GM23338 (cell line): ENCODE measurements around the gene SMNDC1. TPM values are rescaled to one million over a fixed set of nuclear protein-coding genes. Genes with fewer than 3 reads are reported as not detected.

Experiments used
- ATAC-seq: fragments of 200-7000 bp; cut with Tn5 transposase; 3 replicates; pipeline ENCODE4 v1.9.1; 2020
- DNase-seq: peaks from one replicate; pipeline ENCODE4 v3.0.0-alpha.2; 2015; ENCODE audit warnings: low spot score
- H2AFZ ChIP-seq: fragments of 200-600 bp; sonication (generic); 2 replicates; pipeline ENCODE4 v1.8.0; 2016; ENCODE audit warnings: antibody characterized with exemption, mild to moderate bottlenecking, moderate library complexity
- H3F3A ChIP-seq: fragments of 200-600 bp; sonication (generic); replicated peaks from 2 replicates; pipeline ENCODE4 v1.8.0; 2017; ENCODE audit warnings: antibody characterized with exemption, mixed run types, low read depth
- H3K27ac ChIP-seq: fragments of 200-600 bp; sonication (generic); 2 replicates; pipeline ENCODE4 v1.6.1; 2016; ENCODE audit warnings: low read depth
- H3K27me3 ChIP-seq: fragments of 200-600 bp; sonication (generic); 2 replicates; pipeline ENCODE4 v1.8.0; 2016; ENCODE audit warnings: mild to moderate bottlenecking, mixed run types, moderate library complexity; ENCODE audit not compliant: insufficient read depth
- H3K36me3 ChIP-seq: fragments of 200-600 bp; sonication (generic); 2 replicates; pipeline ENCODE4 v1.8.0; 2016; ENCODE audit warnings: mild to moderate bottlenecking; ENCODE audit not compliant: insufficient read depth
- H3K4me1 ChIP-seq: fragments of 200-600 bp; sonication (generic); 2 replicates; pipeline ENCODE4 v1.8.0; 2016; ENCODE audit warnings: mild to moderate bottlenecking, moderate library complexity; ENCODE audit not compliant: insufficient read depth
- H3K4me2 ChIP-seq: fragments of 200-600 bp; sonication (generic); 2 replicates; pipeline ENCODE4 v1.7.1; 2017; ENCODE audit warnings: mixed run types
- H3K4me3 ChIP-seq: fragments of 200-600 bp; sonication (generic); 2 replicates; pipeline ENCODE4 v1.6.1; 2016; ENCODE audit warnings: mixed run types
- H3K79me2 ChIP-seq: fragments of 200-600 bp; sonication (generic); replicated peaks from 2 replicates; pipeline ENCODE4 v1.8.0; 2017; ENCODE audit warnings: mild to moderate bottlenecking; ENCODE audit not compliant: insufficient read depth
- H3K9me2 ChIP-seq: fragments of 200-600 bp; sonication (generic); 2 replicates; pipeline ENCODE4 v1.8.0; 2017; ENCODE audit not compliant: insufficient read depth
- H4K20me1 ChIP-seq: fragments of 200-600 bp; sonication (generic); replicated peaks from 2 replicates; pipeline ENCODE4 v1.8.0; 2017; ENCODE audit warnings: mild to moderate bottlenecking; ENCODE audit not compliant: insufficient read depth
- H3K27ac Mint-ChIP-seq: 2 replicates; pipeline ENCODE4 v1.8.0; 2020; ENCODE audit warnings: inconsistent platforms, mild to moderate bottlenecking, moderate library complexity, mixed read lengths
- H3K27me3 Mint-ChIP-seq: 3 replicates; pipeline ENCODE4 v1.8.0; 2022; ENCODE audit warnings: low read depth, mild to moderate bottlenecking, moderate library complexity, mixed read lengths, inconsistent platforms; ENCODE audit not compliant: insufficient read depth, poor library complexity
- H3K36me3 Mint-ChIP-seq: 3 replicates; pipeline ENCODE4 v1.8.0; 2021; ENCODE audit warnings: low read depth, mild to moderate bottlenecking, inconsistent platforms, moderate library complexity, mixed read lengths
- H3K4me1 Mint-ChIP-seq: 3 replicates; pipeline ENCODE4 v1.8.0; 2020; ENCODE audit warnings: mild to moderate bottlenecking, inconsistent platforms, mixed read lengths
- H3K4me3 Mint-ChIP-seq: 3 replicates; pipeline ENCODE4 v1.8.0; 2021; ENCODE audit warnings: moderate library complexity, mild to moderate bottlenecking, inconsistent platforms, mixed read lengths
- H3K9me3 Mint-ChIP-seq: 3 replicates; pipeline ENCODE4 v1.8.0; 2020; ENCODE audit warnings: moderate library complexity, mild to moderate bottlenecking, inconsistent platforms, mixed read lengths
- ETS1 ChIP-seq: IDR thresholded peaks from 2 replicates; pipeline ENCODE4 v1.6.1; 2016; ENCODE audit warnings: antibody characterized with exemption
- NANOG ChIP-seq: IDR thresholded peaks from 2 replicates; pipeline ENCODE4 v1.6.1; 2016; ENCODE audit warnings: antibody characterized with exemption, borderline replicate concordance
- POLR2AphosphoS5 ChIP-seq: IDR thresholded peaks from 2 replicates; pipeline ENCODE4 v1.6.1; 2016; ENCODE audit warnings: antibody characterized with exemption, low read depth
- REST ChIP-seq: IDR thresholded peaks from one replicate; pipeline ENCODE4 v1.6.1; 2018; ENCODE audit warnings: antibody characterized with exemption; ENCODE audit not compliant: unreplicated experiment
- STAT1 ChIP-seq: IDR thresholded peaks from one replicate; pipeline ENCODE4 v1.6.1; 2016; ENCODE audit warnings: antibody characterized with exemption; ENCODE audit not compliant: unreplicated experiment
- ZNF331 ChIP-seq: fragments of 250-450 bp; sonication (Bioruptor Pico); IDR thresholded peaks from 2 replicates; pipeline ENCODE4 v1.5.0; 2020; ENCODE audit warnings: low read depth, mild to moderate bottlenecking, moderate library complexity
- ZNF462 ChIP-seq: fragments of 250-450 bp; sonication (Bioruptor Pico); IDR thresholded peaks from 2 replicates; pipeline ENCODE4 v1.5.0; 2020; ENCODE audit warnings: mild to moderate bottlenecking, moderate library complexity
- polyA plus RNA-seq: library from polyadenylated mRNA; unstranded; fragments of >200 nt; fragmentation: Nextera tagmentation; extraction: Ambion mirVana; gene quantifications from 2 replicates; pipeline ENCODE4 v1.2.1, GENCODE V29; 2016
- total RNA-seq: library from RNA; depleted of rRNA; stranded (reverse); fragments of >200 nt; shearing (Covaris generic); gene quantifications from 2 replicates; pipeline ENCODE4 v1.2.3, GENCODE V29; 2014
- TF ChIP-seq, protein P1 (sequence below), 2 experiments: fragments of 200-600 bp in 1 of 2; sonication (generic) in 1 of 2; conservative IDR thresholded peaks; 2 replicates each; pipeline versions ENCODE4 v1.5.1 to v1.6.1; 2016 to 2017; ENCODE audit warnings: antibody characterized with exemption in 2 of 2, low read depth in 2 of 2, mild to moderate bottlenecking in 2 of 2, moderate library complexity in 1 of 2

The SMNDC1 gene
- total and polyA plus RNA-seq, 2 experiments from 2014 or later, result 28.4 to 45.1 TPM

DNA sequence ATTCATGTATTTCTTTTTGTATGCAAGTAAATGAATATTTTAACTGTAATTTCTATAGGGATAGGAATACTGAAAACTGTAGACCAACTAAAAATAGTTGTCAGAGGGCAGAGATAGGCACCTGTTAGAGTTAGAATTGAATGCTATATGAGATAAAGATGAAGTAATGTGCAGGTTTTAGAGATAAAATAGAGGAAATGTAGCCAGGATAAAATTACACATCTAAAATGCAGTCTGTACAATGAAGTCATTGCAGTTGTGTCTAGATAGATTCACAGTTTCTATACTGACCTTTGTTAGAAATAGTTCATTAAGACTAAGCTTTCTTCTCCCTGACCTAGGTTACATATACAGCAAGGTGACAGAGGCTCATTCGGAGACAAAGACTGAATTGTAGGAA, 46.2 kb downstream of the SMNDC1 start (continued):
- no peak for TF ChIP-seq REST
- TF ChIP-seq NANOG, result no peak
- TF ChIP-seq ZNF331 (CRISPR knock-in tag), result no peak
- TF ChIP-seq ETS1, result no peak
- TF ChIP-seq, protein P1, sequence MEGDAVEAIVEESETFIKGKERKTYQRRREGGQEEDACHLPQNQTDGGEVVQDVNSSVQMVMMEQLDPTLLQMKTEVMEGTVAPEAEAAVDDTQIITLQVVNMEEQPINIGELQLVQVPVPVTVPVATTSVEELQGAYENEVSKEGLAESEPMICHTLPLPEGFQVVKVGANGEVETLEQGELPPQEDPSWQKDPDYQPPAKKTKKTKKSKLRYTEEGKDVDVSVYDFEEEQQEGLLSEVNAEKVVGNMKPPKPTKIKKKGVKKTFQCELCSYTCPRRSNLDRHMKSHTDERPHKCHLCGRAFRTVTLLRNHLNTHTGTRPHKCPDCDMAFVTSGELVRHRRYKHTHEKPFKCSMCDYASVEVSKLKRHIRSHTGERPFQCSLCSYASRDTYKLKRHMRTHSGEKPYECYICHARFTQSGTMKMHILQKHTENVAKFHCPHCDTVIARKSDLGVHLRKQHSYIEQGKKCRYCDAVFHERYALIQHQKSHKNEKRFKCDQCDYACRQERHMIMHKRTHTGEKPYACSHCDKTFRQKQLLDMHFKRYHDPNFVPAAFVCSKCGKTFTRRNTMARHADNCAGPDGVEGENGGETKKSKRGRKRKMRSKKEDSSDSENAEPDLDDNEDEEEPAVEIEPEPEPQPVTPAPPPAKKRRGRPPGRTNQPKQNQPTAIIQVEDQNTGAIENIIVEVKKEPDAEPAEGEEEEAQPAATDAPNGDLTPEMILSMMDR (conservative IDR thresholded peaks at IDR 0.05; ENCODE audit: low read depth in 2 of 2), result no peak

GRCh38 chr10:110254467-110254866, 50.3 kb downstream of the SMNDC1 start:
- Mint-ChIP-seq H3K27me3 (no peaks in the 10 kb centered on the region), H3K9me3 (peaks cover 8% of the 10 kb centered on the region; the same call in 2 of the 3 replicates), H3K36me3 (peaks cover 8% of the 10 kb centered on the region; the same call in 2 of the 3 replicates), H3K27ac (no peak overlapping the region), H3K4me3 (no peak overlapping the region), H3K4me1 (no peaks in the 10 kb centered on the region)
- no peak overlapping the region for H3K27ac ChIP-seq
- ATAC-seq (no peak), DNase-seq (no peak)
- no peaks in the 10 kb centered on the region for H3K36me3 ChIP-seq
- H3K4me2 ChIP-seq, result no peak overlapping the region
- H2AFZ ChIP-seq, result no peak overlapping the region
- H3K27me3 ChIP-seq, result no peaks in the 10 kb centered on the region
- no peak overlapping the region for H3K4me3 ChIP-seq
- H3K79me2 ChIP-seq, result no peaks in the 10 kb centered on the region
- no peaks in the 10 kb centered on the region for H3K9me2 ChIP-seq
- H3K4me1 ChIP-seq, result no peaks in the 10 kb centered on the region
- H4K20me1 ChIP-seq, result no peaks in the 10 kb centered on the region
- no peaks in the 10 kb centered on the region for H3F3A ChIP-seq
- TF ChIP-seq ZNF462 (CRISPR knock-in tag), result no peak
- TF ChIP-seq ZNF331 (CRISPR knock-in tag), result no peak
- TF ChIP-seq ETS1, result no peak
- no peak for TF ChIP-seq STAT1
- TF ChIP-seq, protein P1 (conservative IDR thresholded peaks at IDR 0.05; ENCODE audit: low read depth in 2 of 2), result no peak
- no peak for TF ChIP-seq POLR2AphosphoS5
